Calu3 (cell line): ENCODE results near the gene ATP13A2. TPM values are rescaled to one million over a fixed set of nuclear protein-coding genes. Genes with fewer than 3 reads are reported as not detected.
"Not testable (repeated sequence)": the region's sequence is repeated elsewhere in the genome, so short reads cannot be mapped to it uniquely, and the experiment has no call there.

Experiments
- BruUV-seq: library from RNA; stranded (reverse); fragments of 400-500 nt; replicated peaks from 2 replicates; lab custom pipeline; 2021; lab: Mats Ljungman, UMichigan
- CTCF ChIA-PET: fragments of 300-600 bp; sonication (Branson Sonifier 250); formaldehyde crosslinking; loops from one replicate; lab custom pipeline; 2022; ENCODE audit warnings: antibody characterized with exemption; lab: Charles Lee
- DNase-seq: peaks from one replicate; pipeline ENCODE4 v3.0.0; 2022
- H3K27ac Mint-ChIP-seq: one replicate; pipeline ENCODE4 v1.8.0; 2022; ENCODE audit warnings: mixed read lengths; ENCODE audit not compliant: unreplicated experiment
- H3K27me3 Mint-ChIP-seq: one replicate; pipeline ENCODE4 v1.8.0; 2022; ENCODE audit warnings: mixed read lengths; ENCODE audit not compliant: unreplicated experiment
- H3K36me3 Mint-ChIP-seq: one replicate; pipeline ENCODE4 v1.8.0; 2022; ENCODE audit warnings: mild to moderate bottlenecking, moderate library complexity, mixed read lengths; ENCODE audit not compliant: insufficient read depth, unreplicated experiment
- H3K4me1 Mint-ChIP-seq: one replicate; pipeline ENCODE4 v1.8.0; 2022; ENCODE audit warnings: mild to moderate bottlenecking, low read depth, mixed read lengths; ENCODE audit not compliant: unreplicated experiment
- H3K4me3 Mint-ChIP-seq: one replicate; pipeline ENCODE4 v1.8.0; 2022; ENCODE audit warnings: mild to moderate bottlenecking, low read depth, moderate library complexity, mixed read lengths; ENCODE audit not compliant: unreplicated experiment
- H3K9me3 Mint-ChIP-seq: one replicate; pipeline ENCODE4 v1.8.0; 2022; ENCODE audit warnings: low read depth, mixed read lengths; ENCODE audit not compliant: unreplicated experiment
- intact Hi-C: fragments of 100-400 bp; cut with micrococcal nuclease; formaldehyde crosslinking; loops from one replicate; pipeline ENCODE4 v1.10.0; 2022; ENCODE audit not compliant: unreplicated experiment
- total RNA-seq: library from RNA; stranded (reverse); gene quantifications from 2 replicates; pipeline ENCODE4 v1.2.3, GENCODE V29; 2022
- TF ChIP-seq, protein P1 (sequence below): fragments of 200-600 bp; IDR thresholded peaks from one replicate; pipeline ENCODE4 v1.8.0; 2022; ENCODE audit warnings: antibody characterized with exemption; ENCODE audit not compliant: unreplicated experiment

The ATP13A2 gene
- total RNA-seq, 1 experiment from 2014 or later = 33.4 TPM

DNA sequence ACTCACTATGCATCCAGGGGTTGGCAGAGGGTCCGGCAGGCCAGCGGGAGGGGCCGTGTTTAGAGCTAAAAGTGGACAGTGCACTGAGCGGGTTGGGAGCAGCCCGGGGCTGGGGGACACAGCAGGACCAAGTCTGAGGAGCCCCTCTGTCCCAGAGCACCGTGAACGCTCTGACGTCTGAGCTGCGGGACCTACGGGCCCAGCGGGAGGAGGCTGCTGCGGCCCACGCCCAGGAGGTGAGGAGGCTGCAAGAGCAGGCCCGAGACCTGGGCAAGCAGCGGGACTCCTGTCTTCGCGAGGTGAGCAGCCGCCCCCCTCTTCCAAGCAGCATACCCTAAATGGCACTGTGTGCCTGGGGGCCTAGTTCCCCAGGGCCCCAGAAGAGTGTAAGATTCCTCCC lies 57.1 kb downstream of the ATP13A2 start:
- intact Hi-C loops = no loop called here
- no peak for DNase-seq
- Mint-ChIP-seq H3K4me3 (no peak overlapping the region), H3K4me1 (no peaks in the 10 kb centered on the region), H3K9me3 (no peaks in the 10 kb centered on the region), H3K27me3 (no peaks in the 10 kb centered on the region), H3K36me3 (no peaks in the 10 kb centered on the region), H3K27ac (no peak overlapping the region)
- TF ChIP-seq, protein P1, sequence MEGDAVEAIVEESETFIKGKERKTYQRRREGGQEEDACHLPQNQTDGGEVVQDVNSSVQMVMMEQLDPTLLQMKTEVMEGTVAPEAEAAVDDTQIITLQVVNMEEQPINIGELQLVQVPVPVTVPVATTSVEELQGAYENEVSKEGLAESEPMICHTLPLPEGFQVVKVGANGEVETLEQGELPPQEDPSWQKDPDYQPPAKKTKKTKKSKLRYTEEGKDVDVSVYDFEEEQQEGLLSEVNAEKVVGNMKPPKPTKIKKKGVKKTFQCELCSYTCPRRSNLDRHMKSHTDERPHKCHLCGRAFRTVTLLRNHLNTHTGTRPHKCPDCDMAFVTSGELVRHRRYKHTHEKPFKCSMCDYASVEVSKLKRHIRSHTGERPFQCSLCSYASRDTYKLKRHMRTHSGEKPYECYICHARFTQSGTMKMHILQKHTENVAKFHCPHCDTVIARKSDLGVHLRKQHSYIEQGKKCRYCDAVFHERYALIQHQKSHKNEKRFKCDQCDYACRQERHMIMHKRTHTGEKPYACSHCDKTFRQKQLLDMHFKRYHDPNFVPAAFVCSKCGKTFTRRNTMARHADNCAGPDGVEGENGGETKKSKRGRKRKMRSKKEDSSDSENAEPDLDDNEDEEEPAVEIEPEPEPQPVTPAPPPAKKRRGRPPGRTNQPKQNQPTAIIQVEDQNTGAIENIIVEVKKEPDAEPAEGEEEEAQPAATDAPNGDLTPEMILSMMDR = no peak
- CTCF ChIA-PET = no interaction called here
- no TSS peak for BruUV-seq

DNA sequence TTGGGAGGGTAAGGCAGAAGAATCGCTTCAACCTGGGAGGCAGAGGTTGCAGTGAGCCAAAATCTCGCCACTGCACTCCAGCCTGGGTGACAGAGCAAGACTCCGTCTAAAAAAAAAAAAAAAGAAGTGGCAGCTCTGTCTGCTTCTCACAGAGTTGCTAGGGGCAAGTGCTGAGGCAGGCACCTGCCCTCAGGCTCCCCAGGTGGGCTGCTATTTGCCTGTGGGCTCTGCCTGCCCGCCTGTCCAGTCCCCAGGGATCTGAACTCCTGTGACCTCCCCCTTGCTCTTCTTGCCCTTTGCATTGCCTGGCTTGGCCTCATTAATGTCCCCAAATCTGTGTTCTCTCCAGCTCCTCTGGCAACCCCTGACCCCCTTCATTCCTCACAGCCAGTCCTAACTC lies 59.4 kb downstream of the ATP13A2 start:
- CTCF ChIA-PET = interaction anchor here (1.3 to 1.8 kb wide), 2 partner anchors 9 to 94 kb away, joined by 4 to 18 read pairs; no protein-coding TSS in a partner anchor
- H3K27me3 Mint-ChIP-seq = not testable (repeated sequence)

DNA sequence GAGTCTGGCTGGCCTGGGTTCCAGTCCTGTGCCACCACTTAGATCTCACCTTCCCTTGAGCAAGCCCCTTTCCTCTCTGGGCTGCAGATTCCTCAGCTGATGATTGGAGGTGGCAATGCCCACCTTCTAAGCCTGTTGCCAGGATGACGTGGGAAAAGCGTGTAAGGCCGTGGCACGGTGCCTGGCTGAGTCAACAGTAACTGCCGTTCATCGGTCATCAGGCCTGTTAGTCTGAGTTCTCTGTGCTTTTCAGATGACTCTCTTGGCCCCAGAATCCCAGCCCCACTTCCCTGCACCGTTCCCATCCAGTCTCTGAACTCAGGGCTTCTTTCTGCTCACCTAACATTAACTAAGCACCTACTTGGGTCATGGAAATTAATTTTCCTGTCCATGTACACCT lies 62.7 kb downstream of the ATP13A2 start:
- H3K9me3 Mint-ChIP-seq, BruUV-seq, CTCF ChIA-PET, H3K4me3 Mint-ChIP-seq, DNase-seq, H3K36me3 Mint-ChIP-seq, H3K4me1 Mint-ChIP-seq, intact Hi-C loops, H3K27me3 Mint-ChIP-seq, H3K27ac Mint-ChIP-seq: not testable (repeated sequence)

More for the DNA sequence above, 59.4 kb downstream of the ATP13A2 start:
- H3K36me3 Mint-ChIP-seq, H3K4me1 Mint-ChIP-seq, DNase-seq, intact Hi-C loops, H3K9me3 Mint-ChIP-seq, H3K27ac Mint-ChIP-seq, H3K4me3 Mint-ChIP-seq, BruUV-seq: not testable (repeated sequence)

DNA sequence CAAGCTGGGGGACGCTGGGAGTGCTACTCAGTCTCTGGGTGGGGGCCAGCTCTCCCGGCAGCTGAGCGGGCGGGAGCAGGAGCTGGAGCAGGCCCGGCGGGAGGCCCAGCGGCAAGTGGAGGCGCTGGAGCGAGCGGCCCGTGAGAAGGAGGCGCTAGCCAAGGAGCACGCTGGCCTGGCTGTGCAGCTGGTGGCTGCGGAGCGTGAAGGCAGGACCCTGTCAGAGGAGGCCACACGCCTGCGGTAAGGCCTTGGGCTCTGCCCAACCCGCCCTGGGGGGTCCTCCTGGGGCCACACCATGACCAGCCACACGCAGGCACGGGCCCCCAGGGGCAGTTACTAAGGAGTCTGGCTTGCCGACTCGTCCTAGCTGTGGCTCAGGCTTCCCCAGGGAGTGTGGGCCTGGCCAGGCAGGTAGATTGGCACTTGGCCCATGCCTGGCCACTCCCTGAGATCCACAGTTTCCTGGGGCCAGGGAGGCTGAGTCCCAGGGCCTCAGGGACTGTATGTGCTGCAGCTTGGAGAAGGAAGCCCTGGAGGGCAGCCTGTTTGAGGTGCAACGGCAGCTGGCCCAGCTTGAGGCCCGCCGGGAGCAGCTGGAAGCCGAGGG lies 63.3 kb downstream of the ATP13A2 start:
- CTCF ChIA-PET = interaction anchor here (0.5 kb wide), 1 partner anchor 44 kb away, joined by 5 read pairs; no protein-coding TSS in a partner anchor
- not testable (repeated sequence) for H3K4me3 Mint-ChIP-seq

DNA sequence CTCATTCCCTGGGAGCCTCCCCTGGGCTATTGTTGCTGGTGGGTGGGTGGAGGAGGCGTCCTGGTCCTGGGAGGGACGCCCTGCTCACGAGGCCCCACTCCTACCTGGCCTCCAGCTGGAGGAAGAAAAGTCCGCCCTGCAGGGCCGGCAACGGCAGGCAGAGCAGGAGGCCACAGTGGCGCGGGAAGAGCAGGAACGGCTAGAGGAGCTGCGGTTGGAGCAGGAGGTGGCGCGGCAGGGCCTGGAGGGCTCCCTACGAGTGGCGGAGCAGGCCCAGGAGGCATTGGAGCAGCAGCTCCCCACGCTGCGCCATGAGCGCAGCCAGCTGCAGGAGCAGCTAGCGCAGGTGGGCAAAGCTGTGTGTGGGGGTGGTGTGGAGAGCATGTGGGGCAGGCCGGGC lies 65.1 kb downstream of the ATP13A2 start:
- H3K27ac Mint-ChIP-seq = no peak overlapping the region

More for the DNA sequence above, 63.3 kb downstream of the ATP13A2 start:
- intact Hi-C loops, BruUV-seq, H3K27me3 Mint-ChIP-seq, H3K27ac Mint-ChIP-seq, H3K4me1 Mint-ChIP-seq, H3K36me3 Mint-ChIP-seq, H3K9me3 Mint-ChIP-seq, DNase-seq: not testable (repeated sequence)

DNA sequence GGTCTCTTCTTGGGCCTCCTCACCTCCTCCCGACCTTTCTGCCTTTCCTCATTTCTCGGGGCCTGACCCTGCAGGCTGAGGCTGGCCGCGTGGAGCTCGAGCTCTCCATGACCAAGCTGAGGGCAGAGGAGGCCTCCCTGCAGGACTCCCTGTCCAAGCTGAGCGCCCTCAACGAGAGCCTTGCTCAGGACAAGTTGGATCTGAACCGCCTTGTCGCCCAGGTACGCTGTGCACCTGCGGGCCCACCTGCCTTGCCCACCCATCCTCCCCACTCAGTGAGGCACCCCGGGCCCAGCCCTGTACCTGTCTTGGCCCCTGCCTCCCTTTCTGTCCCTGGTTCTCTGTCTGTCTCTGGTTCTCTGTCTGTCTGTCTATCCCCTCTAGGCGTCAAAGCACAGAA lies 65.5 kb downstream of the ATP13A2 start:
- DNase-seq, CTCF ChIA-PET, H3K36me3 Mint-ChIP-seq, BruUV-seq, H3K9me3 Mint-ChIP-seq, H3K27ac Mint-ChIP-seq, H3K4me1 Mint-ChIP-seq, intact Hi-C loops, H3K4me3 Mint-ChIP-seq, H3K27me3 Mint-ChIP-seq: not testable (repeated sequence)

More for the DNA sequence above, 65.1 kb downstream of the ATP13A2 start:
- H3K9me3 Mint-ChIP-seq = no peaks in the 10 kb centered on the region
- CTCF ChIA-PET = no interaction called here
- no peak for DNase-seq
- H3K27me3 Mint-ChIP-seq = no peaks in the 10 kb centered on the region
- TF ChIP-seq, protein P1 = no peak
- intact Hi-C loops = no loop called here
- no TSS peak for BruUV-seq
- H3K36me3 Mint-ChIP-seq = peaks cover 4% of the 10 kb centered on the region
- no peaks in the 10 kb centered on the region for H3K4me1 Mint-ChIP-seq
- H3K4me3 Mint-ChIP-seq = no peak overlapping the region

DNA sequence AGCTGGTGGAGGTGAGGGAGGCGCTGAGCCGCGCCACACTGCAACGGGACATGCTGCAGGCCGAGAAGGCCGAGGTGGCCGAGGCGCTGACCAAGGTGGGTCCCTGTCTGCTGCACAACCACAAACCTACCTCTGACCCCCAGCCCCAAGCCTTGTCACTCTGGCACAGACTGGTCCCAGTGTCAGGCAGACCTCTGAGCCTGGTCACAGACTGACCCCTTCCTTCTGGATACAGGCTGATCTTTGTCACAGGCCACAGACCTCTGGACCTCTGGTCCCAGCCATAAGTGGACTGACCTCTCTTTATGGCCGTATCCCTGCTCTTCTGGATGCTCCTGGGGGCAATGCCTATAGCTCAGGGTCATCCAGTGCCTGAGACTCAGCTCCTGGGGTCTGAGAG lies 66.2 kb downstream of the ATP13A2 start:
- H3K4me1 Mint-ChIP-seq, intact Hi-C loops, H3K36me3 Mint-ChIP-seq, CTCF ChIA-PET, H3K27me3 Mint-ChIP-seq, BruUV-seq, H3K27ac Mint-ChIP-seq, H3K4me3 Mint-ChIP-seq, DNase-seq, H3K9me3 Mint-ChIP-seq: not testable (repeated sequence)
